ENCODE results near the gene NF1.

The NF1 gene

DNA sequence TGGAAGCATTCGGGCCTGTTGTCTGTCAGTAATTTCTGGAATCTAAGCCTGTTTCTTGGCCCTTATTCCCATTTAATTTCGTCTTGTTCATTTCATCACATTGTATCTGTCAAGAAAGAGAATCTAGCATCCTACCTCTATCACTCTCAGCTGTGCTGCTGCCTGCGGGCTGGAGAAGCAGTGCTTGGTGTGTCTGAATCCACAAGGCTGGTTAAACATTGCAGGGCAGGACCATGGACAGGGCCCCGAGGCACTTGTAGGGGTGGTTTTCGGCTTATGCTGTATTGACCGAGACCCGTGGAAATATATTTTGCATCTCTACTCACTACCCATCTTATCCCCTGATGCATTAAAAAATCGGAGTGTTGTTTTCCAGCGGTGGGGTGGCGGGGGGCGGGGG, 299.8 kb downstream of the NF1 start:
- Histone ChIP-seq H3K27me3 (ENCODE audit: insufficient read depth, low read length, poor library complexity) (peaks cover 2% of the 10 kb centered on the region), H3K4me3 (ENCODE audit: low read length) (no peak overlapping the region), H3K23ac (ENCODE audit: low read length) (no peak overlapping the region), H3K56ac (ENCODE audit: low read length) (no peak overlapping the region), H3K27ac (ENCODE audit: low read depth, low read length) (no peak overlapping the region), H4K5ac (ENCODE audit: low read length) (no peak overlapping the region), H3K18ac (ENCODE audit: low read length) (no peak overlapping the region), H3K79me2 (ENCODE audit: control insufficient read depth, insufficient read depth, low read length) (no peaks in the 10 kb centered on the region), H2BK5ac (ENCODE audit: low read length) (no peak overlapping the region), H3K9ac (ENCODE audit: low read length) (no peak overlapping the region), H3K79me1 (ENCODE audit: low read length) (no peaks in the 10 kb centered on the region), H2BK120ac (ENCODE audit: low read depth, low read length) (no peak overlapping the region), H3K4me1 (ENCODE audit: control insufficient read depth, low read depth, low read length) (no peaks in the 10 kb centered on the region), H3K4me2 (ENCODE audit: low read length) (no peak overlapping the region), H3K4ac (ENCODE audit: low read depth, low read length) (no peak overlapping the region), H4K8ac (ENCODE audit: low read depth, low read length) (no peak overlapping the region), H3K36me3 (ENCODE audit: control insufficient read depth, insufficient read depth, low read length) (no peaks in the 10 kb centered on the region), H2BK15ac (replicated peaks; ENCODE audit: low read depth) (no peak overlapping the region), H2AK5ac (ENCODE audit: low read length) (no peak overlapping the region)
- DNase-seq: peak; percentile 80
- WGBS (ENCODE audit: extremely low coverage, insufficient coverage, low lambda C conversion rate): no CpG with 5 or more reads among the region's 11 CpGs

DNA sequence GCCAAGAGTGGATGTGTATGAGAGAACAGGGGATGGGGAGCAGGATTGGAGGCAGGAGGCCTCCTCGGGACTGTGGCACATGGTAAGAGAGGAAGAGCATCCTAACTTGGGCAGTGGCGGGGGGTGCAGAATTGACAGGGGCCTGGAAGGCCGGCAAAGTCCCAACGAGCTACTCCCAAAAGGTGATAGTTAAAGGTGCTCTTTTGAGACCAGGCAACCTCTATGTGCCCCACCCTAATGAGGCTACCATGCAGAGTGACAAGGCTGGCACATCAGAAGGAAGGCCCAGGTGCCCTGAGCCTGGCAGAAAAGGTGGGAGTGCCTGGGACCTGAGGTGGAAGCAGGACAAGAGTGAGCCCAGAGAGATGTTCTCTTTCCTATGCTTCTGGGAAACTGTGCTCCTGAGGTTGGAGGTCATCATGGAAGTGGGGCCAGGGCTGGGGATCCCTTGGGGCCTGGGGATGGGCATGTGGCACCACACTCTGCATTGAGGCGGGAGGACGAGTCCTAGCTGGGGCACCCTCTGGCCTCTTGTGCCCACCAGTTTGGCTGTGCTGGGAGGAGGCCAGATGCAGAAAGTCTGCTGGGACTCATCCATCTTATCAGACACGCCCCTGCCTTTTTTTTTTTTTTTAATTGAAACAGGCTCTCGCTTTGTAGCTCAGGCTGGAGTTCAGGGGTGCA, 302.6 kb downstream of the NF1 start:
- no CpG with 5 or more reads among the region's 8 CpGs for WGBS (ENCODE audit: extremely low coverage, insufficient coverage, low lambda C conversion rate)
- no peak for DNase-seq

DNA sequence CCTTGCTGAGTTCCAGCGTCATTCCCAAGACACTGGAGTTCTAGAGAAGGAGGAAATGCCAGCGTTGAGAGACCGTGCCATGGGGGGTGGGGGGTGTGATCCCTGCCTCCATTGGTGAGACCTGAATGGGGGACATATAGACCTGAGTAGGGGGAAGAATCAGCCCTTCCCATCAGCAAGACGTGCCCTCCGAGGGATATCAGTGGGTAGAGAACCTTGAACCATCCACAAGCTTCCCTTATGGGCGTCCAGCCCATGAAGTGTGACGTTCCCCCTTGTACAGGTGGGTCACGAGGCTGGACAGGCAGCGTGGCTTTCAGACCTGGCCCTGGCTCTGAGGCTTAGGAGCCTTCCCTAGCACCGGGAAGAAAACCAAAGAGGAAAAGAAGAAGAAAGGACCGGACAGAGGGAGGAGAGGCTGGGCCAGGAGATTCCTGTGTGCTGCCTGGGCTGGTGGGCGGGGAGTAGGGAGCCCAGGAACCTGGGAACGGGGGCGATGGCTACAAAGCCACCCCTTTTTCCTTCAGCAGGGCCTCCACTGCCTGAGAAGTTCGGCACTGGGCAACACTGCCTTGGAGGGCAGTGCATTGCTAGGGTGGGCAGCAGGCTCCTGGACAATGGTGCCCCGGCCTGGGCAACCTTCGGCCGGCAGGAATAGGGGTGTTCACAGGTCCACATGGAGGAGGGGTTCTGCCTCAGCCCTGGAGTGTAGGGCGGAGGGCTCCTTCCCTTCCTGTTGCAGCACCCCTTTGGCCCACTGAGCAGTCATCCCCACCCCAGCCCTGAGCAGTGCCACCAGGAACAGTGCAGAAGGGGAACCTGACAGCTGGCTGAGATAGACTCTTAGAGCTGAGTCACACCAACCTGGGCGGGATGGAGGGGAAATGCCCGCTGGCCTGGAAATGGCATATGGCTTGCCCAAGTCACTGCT, 303.9 kb downstream of the NF1 start:
- H3K4me3 ChIP-seq (ENCODE audit: low read length): no peak overlapping the region
- H3K27ac ChIP-seq (ENCODE audit: low read depth, low read length): no peak overlapping the region
- H3K4me2 ChIP-seq (ENCODE audit: low read length): no peak overlapping the region
- H3K56ac ChIP-seq (ENCODE audit: low read length): no peak overlapping the region
- DNase-seq: no peak
- no peak overlapping the region for H4K8ac ChIP-seq (ENCODE audit: low read depth, low read length)
- no peaks in the 10 kb centered on the region for H3K79me1 ChIP-seq (ENCODE audit: low read length)
- no peak overlapping the region for H2BK120ac ChIP-seq (ENCODE audit: low read depth, low read length)
- H2BK5ac ChIP-seq (ENCODE audit: low read length): no peak overlapping the region
- H3K4ac ChIP-seq (ENCODE audit: low read depth, low read length): no peak overlapping the region
- H3K18ac ChIP-seq (ENCODE audit: low read length): no peak overlapping the region
- no peak overlapping the region for H2AK5ac ChIP-seq (ENCODE audit: low read length)
- no peaks in the 10 kb centered on the region for H3K79me2 ChIP-seq (ENCODE audit: control insufficient read depth, insufficient read depth, low read length)
- no CpG with 5 or more reads among the region's 21 CpGs for WGBS (ENCODE audit: extremely low coverage, insufficient coverage, low lambda C conversion rate)
- H3K27me3 ChIP-seq (ENCODE audit: insufficient read depth, low read length, poor library complexity): no peaks in the 10 kb centered on the region
- no peak overlapping the region for H2BK15ac ChIP-seq (replicated peaks; ENCODE audit: low read depth)
- H3K9ac ChIP-seq (ENCODE audit: low read length): no peak overlapping the region
- H3K23ac ChIP-seq (ENCODE audit: low read length): no peak overlapping the region
- no peaks in the 10 kb centered on the region for H3K4me1 ChIP-seq (ENCODE audit: control insufficient read depth, low read depth, low read length)
- H4K5ac ChIP-seq (ENCODE audit: low read length): no peak overlapping the region
- no peaks in the 10 kb centered on the region for H3K36me3 ChIP-seq (ENCODE audit: control insufficient read depth, insufficient read depth, low read length)

More for the DNA sequence above, 302.6 kb downstream of the NF1 start:
- Histone ChIP-seq H3K79me2 (ENCODE audit: control insufficient read depth, insufficient read depth, low read length) (no peaks in the 10 kb centered on the region), H2BK120ac (ENCODE audit: low read depth, low read length) (no peak overlapping the region), H4K5ac (ENCODE audit: low read length) (no peak overlapping the region), H4K8ac (ENCODE audit: low read depth, low read length) (no peak overlapping the region), H3K4me2 (ENCODE audit: low read length) (no peak overlapping the region), H3K27me3 (ENCODE audit: insufficient read depth, low read length, poor library complexity) (no peaks in the 10 kb centered on the region), H3K36me3 (ENCODE audit: control insufficient read depth, insufficient read depth, low read length) (no peaks in the 10 kb centered on the region), H3K4ac (ENCODE audit: low read depth, low read length) (no peak overlapping the region), H2AK5ac (ENCODE audit: low read length) (no peak overlapping the region), H2BK5ac (ENCODE audit: low read length) (no peak overlapping the region), H3K18ac (ENCODE audit: low read length) (no peak overlapping the region), H3K56ac (ENCODE audit: low read length) (no peak overlapping the region), H2BK15ac (replicated peaks; ENCODE audit: low read depth) (no peak overlapping the region), H3K23ac (ENCODE audit: low read length) (no peak overlapping the region), H3K79me1 (ENCODE audit: low read length) (no peaks in the 10 kb centered on the region), H3K9ac (ENCODE audit: low read length) (no peak overlapping the region), H3K4me3 (ENCODE audit: low read length) (no peak overlapping the region), H3K4me1 (ENCODE audit: control insufficient read depth, low read depth, low read length) (no peaks in the 10 kb centered on the region), H3K27ac (ENCODE audit: low read depth, low read length) (no peak overlapping the region)

DNA sequence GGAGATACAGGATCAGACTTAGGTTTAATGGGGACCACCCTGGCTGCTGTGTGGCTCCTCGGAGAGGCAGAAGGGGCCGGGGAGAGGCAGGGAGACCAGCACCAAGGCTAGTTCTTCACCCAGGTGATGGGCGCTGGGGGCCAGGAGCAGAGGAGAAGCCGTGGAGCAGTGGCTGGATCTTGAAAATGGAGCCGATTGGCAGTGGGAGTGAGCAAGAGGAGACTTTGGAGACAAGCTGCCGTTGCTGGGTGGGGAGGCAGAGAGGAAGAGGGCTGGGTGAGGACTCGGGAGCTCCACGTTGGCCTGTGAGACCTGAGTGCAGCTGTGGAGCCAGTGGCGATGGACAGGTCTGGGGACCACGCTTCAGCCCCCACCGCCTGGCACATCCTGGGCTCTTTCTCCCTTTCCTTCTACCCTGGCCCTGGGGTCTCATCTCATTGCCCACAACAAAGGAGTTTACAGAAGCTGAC, 305.7 kb downstream of the NF1 start:
- Histone ChIP-seq H3K79me2 (ENCODE audit: control insufficient read depth, insufficient read depth, low read length) (no peaks in the 10 kb centered on the region), H3K23ac (ENCODE audit: low read length) (no peak overlapping the region), H3K4me1 (ENCODE audit: control insufficient read depth, low read depth, low read length) (no peaks in the 10 kb centered on the region), H2BK15ac (replicated peaks; ENCODE audit: low read depth) (no peak overlapping the region), H3K56ac (ENCODE audit: low read length) (no peak overlapping the region), H2AK5ac (ENCODE audit: low read length) (no peak overlapping the region), H2BK5ac (ENCODE audit: low read length) (no peak overlapping the region), H3K27ac (ENCODE audit: low read depth, low read length) (no peak overlapping the region), H3K4me3 (ENCODE audit: low read length) (no peak overlapping the region), H3K4me2 (ENCODE audit: low read length) (no peak overlapping the region), H3K18ac (ENCODE audit: low read length) (no peak overlapping the region), H3K36me3 (ENCODE audit: control insufficient read depth, insufficient read depth, low read length) (no peaks in the 10 kb centered on the region), H3K9ac (ENCODE audit: low read length) (no peak overlapping the region), H3K4ac (ENCODE audit: low read depth, low read length) (no peak overlapping the region), H3K27me3 (ENCODE audit: insufficient read depth, low read length, poor library complexity) (no peaks in the 10 kb centered on the region), H4K5ac (ENCODE audit: low read length) (no peak overlapping the region), H2BK120ac (ENCODE audit: low read depth, low read length) (no peak overlapping the region), H4K8ac (ENCODE audit: low read depth, low read length) (no peak overlapping the region), H3K79me1 (ENCODE audit: low read length) (no peaks in the 10 kb centered on the region)
- WGBS (ENCODE audit: extremely low coverage, insufficient coverage, low lambda C conversion rate): no CpG with 5 or more reads among the region's 11 CpGs
- DNase-seq: no peak

DNA sequence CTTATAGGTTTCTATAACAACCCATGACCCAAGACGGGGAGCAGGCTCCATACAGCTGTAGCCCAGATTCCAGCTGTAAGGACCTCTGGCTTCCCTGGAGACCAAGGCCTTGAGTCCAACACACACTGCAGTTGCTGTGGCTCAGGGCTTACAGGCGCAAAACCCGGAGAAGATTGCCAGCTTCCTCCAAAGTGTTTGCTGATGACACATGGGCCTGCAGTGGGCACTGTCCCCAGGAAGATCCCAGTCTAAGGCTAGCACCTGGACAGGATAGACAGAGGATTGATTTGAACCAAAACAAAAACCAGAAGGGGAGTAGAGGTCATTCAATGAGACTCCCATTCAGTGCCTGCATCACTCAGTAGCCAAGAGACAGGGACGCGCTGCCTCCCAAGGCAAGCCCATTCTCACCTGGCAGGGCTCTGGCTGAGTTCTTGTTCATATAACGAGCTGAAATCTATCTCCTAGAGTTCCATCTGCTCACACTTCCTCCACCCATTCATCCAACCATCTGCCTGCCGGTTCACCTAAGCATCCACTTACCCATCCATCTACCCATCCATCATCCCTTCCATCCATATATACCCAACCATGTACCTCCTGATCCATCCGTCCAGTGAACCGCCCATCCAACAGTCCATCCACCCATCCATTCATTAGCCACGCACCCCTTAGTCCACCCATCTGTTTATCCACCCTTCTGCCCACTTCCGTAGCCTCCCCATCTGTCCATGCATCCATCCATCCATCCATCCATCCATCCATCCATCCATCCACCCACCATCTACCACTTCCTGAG, 306.9 kb downstream of the NF1 start:
- H3K23ac ChIP-seq (ENCODE audit: low read length): no peak overlapping the region
- no peak overlapping the region for H2AK5ac ChIP-seq (ENCODE audit: low read length)
- H3K27ac ChIP-seq (ENCODE audit: low read depth, low read length): no peak overlapping the region
- no peak overlapping the region for H2BK120ac ChIP-seq (ENCODE audit: low read depth, low read length)
- no peak overlapping the region for H3K4me3 ChIP-seq (ENCODE audit: low read length)
- WGBS (ENCODE audit: extremely low coverage, insufficient coverage, low lambda C conversion rate): no CpG with 5 or more reads among the region's 11 CpGs
- no peaks in the 10 kb centered on the region for H3K79me2 ChIP-seq (ENCODE audit: control insufficient read depth, insufficient read depth, low read length)
- no peak overlapping the region for H4K8ac ChIP-seq (ENCODE audit: low read depth, low read length)
- no peak overlapping the region for H3K56ac ChIP-seq (ENCODE audit: low read length)
- no peak overlapping the region for H2BK5ac ChIP-seq (ENCODE audit: low read length)
- H3K18ac ChIP-seq (ENCODE audit: low read length): no peak overlapping the region
- H3K4me1 ChIP-seq (ENCODE audit: control insufficient read depth, low read depth, low read length): no peaks in the 10 kb centered on the region
- H3K27me3 ChIP-seq (ENCODE audit: insufficient read depth, low read length, poor library complexity): no peaks in the 10 kb centered on the region
- no peak overlapping the region for H3K4ac ChIP-seq (ENCODE audit: low read depth, low read length)
- H3K36me3 ChIP-seq (ENCODE audit: control insufficient read depth, insufficient read depth, low read length): no peaks in the 10 kb centered on the region
- H4K5ac ChIP-seq (ENCODE audit: low read length): no peak overlapping the region
- H3K79me1 ChIP-seq (ENCODE audit: low read length): no peaks in the 10 kb centered on the region
- no peak for DNase-seq
- H3K4me2 ChIP-seq (ENCODE audit: low read length): no peak overlapping the region
- no peak overlapping the region for H3K9ac ChIP-seq (ENCODE audit: low read length)
- H2BK15ac ChIP-seq (replicated peaks; ENCODE audit: low read depth): no peak overlapping the region
